Small intestine (tissue), 7 donors: ENCODE measurements around the gene STT3B. TPM values are rescaled to one million over a fixed set of nuclear protein-coding genes. Genes with fewer than 3 reads are reported as not detected.

Experiments
- DNase-seq, 2 donors: peaks; one replicate each; pipeline versions ENCODE4 v3.0.0 to v3.0.0-alpha.2; 2013
- FAIRE-seq: peaks from 2 replicates; lab custom pipeline; 2012; peaks lifted over from hg19 to GRCh38; lab: Jason Lieb, UNC
- H3K27ac ChIP-seq, 3 donors: one replicate each; pipeline ENCODE4 v1.5.1; 2013; ENCODE audit warnings: low read length in 2 of 3, mild to moderate bottlenecking in 2 of 3, control low read depth in 1 of 3, inconsistent platforms in 1 of 3, low read depth in 1 of 3, moderate library complexity in 1 of 3
- H3K27me3 ChIP-seq, 3 donors: one replicate each; pipeline ENCODE4 v1.6.1; 2013; ENCODE audit warnings: low read length in 3 of 3, inconsistent platforms in 1 of 3; ENCODE audit not compliant: control insufficient read depth in 3 of 3, insufficient read depth in 3 of 3
- H3K36me3 ChIP-seq, 3 donors: one replicate each; pipeline ENCODE4 v1.6.1; 2013; ENCODE audit warnings: low read length in 3 of 3, inconsistent platforms in 1 of 3, low read depth in 1 of 3, mild to moderate bottlenecking in 1 of 3, moderate library complexity in 1 of 3; ENCODE audit not compliant: control insufficient read depth in 3 of 3, insufficient read depth in 2 of 3
- H3K4me1 ChIP-seq, 3 donors: one replicate each; pipeline ENCODE4 v1.6.1; 2013; ENCODE audit warnings: low read length in 2 of 3, inconsistent platforms in 1 of 3, low read depth in 1 of 3, mild to moderate bottlenecking in 1 of 3, moderate library complexity in 1 of 3; ENCODE audit not compliant: control insufficient read depth in 3 of 3, insufficient read depth in 2 of 3
- H3K4me3 ChIP-seq, 3 donors: one replicate each; pipeline ENCODE4 v1.5.1; 2013; ENCODE audit warnings: low read length in 3 of 3, control low read depth in 1 of 3, inconsistent platforms in 1 of 3, low read depth in 1 of 3, mild to moderate bottlenecking in 1 of 3, moderate library complexity in 1 of 3
- H3K9me3 ChIP-seq, 2 donors: one replicate each; pipeline ENCODE4 v1.6.1; 2013; ENCODE audit warnings: low read depth in 1 of 2, low read length in 1 of 2; ENCODE audit not compliant: control insufficient read depth in 2 of 2, insufficient read depth in 1 of 2
- WGBS, 3 donors: extraction: QIAGEN DNeasy Blood & Tissue Kit; methylation state at CpG; one replicate each; pipeline ENCODE4 v1.1.7; 2013; 5-methylcytosine and 5-hydroxymethylcytosine counted together
- polyA plus RNA-seq, 4 donors: library from polyadenylated mRNA; stranded (reverse) in 3 of 4; unstranded in 1 of 4; fragments of 200-250 nt in 3 of 4; fragments of 120-200 nt in 1 of 4; gene quantifications; one replicate each; pipeline versions ENCODE4 v1.2.1 to v1.2.3, GENCODE V29; 2013
- donor health status: healthy with polysubstance abuse.
- donor health status: control.
- donor health status: control.
- donor health status: Bipolar disorder and iron deficiency.
- donor health status: healthy.

STT3B gene
- polyA plus RNA-seq, 4 donors: 22.2 to 139 (median 51.4) TPM

- H3K27ac ChIP-seq: no peak overlapping the region
- H3K4me3 ChIP-seq: no peak overlapping the region
- H3K4me1 ChIP-seq: peaks cover 0 to 6% (median 3%) of the 10 kb centered on the region in 3 donors
- WGBS, 3 donors: 52 to 65% (median 55%) methylated on average over 1 of the region's 1 CpG
- peaks cover 0 to 6% (median 0%) of the 10 kb centered on the region in 3 donors for H3K36me3 ChIP-seq
- no peaks in the 10 kb centered on the region for H3K27me3 ChIP-seq
- no peaks in the 10 kb centered on the region for H3K9me3 ChIP-seq
- DNase-seq (no peak), FAIRE-seq (no peak)
Observed at GRCh38 chr3:31546725-31547124, 14.0 kb downstream of the STT3B start.

- Histone ChIP-seq H3K4me3 (no peak overlapping the region), H3K27ac (peak overlapping the region in 1 of 3 donors; percentile 20), H3K27me3 (no peaks in the 10 kb centered on the region), H3K9me3 (peaks cover 0 to 3% of the 10 kb centered on the region in 2 donors), H3K36me3 (peaks cover 0 to 5% (median 0%) of the 10 kb centered on the region in 3 donors), H3K4me1 (peaks cover 0 to 3% (median 0%) of the 10 kb centered on the region in 3 donors)
- FAIRE-seq (peak; percentile 23), DNase-seq (peak; percentile 33 to 44)
- WGBS, 3 donors: 4 to 8% (median 5%) methylated on average over 2 of the region's 2 CpGs
Observed at GRCh38 chr3:31550452-31551251, 17.9 kb downstream of the STT3B start.

- FAIRE-seq (no peak), DNase-seq (no peak)
- Histone ChIP-seq H3K4me3 (no peak overlapping the region), H3K4me1 (peaks cover 0 to 3% (median 0%) of the 10 kb centered on the region in 3 donors), H3K27ac (no peak overlapping the region), H3K27me3 (no peaks in the 10 kb centered on the region), H3K9me3 (peaks cover 0 to 3% of the 10 kb centered on the region in 2 donors), H3K36me3 (peaks cover 0 to 5% (median 0%) of the 10 kb centered on the region in 3 donors)
- WGBS, 3 donors: 88 to 93% (median 90%) methylated on average over 2 of the region's 2 CpGs
Observed at GRCh38 chr3:31551646-31552045, 18.9 kb downstream of the STT3B start.

GRCh38 chr3:31552103-31552502, 19.4 kb downstream of the STT3B start:
- DNase-seq (no peak), FAIRE-seq (no peak)
- H3K4me3 ChIP-seq: no peak overlapping the region
- WGBS, 3 donors: 93 to 95% (median 93%) methylated on average over 1 of the region's 1 CpG
- peaks cover 0 to 5% (median 0%) of the 10 kb centered on the region in 3 donors for H3K36me3 ChIP-seq
- H3K27me3 ChIP-seq: no peaks in the 10 kb centered on the region
- peaks cover 0 to 3% (median 0%) of the 10 kb centered on the region in 3 donors for H3K4me1 ChIP-seq
- H3K9me3 ChIP-seq: peaks cover 0 to 3% of the 10 kb centered on the region in 2 donors
- H3K27ac ChIP-seq: no peak overlapping the region

- Histone ChIP-seq H3K36me3 (peaks cover 0 to 2% (median 0%) of the 10 kb centered on the region in 3 donors), H3K4me3 (no peak overlapping the region), H3K27me3 (no peaks in the 10 kb centered on the region), H3K4me1 (no peaks in the 10 kb centered on the region), H3K9me3 (peaks cover 0 to 3% of the 10 kb centered on the region in 2 donors), H3K27ac (no peak overlapping the region)
- WGBS, 3 donors: 96 to 98% (median 96%) methylated on average over 3 of the region's 3 CpGs
- FAIRE-seq (no peak), DNase-seq (no peak)
Observed at GRCh38 chr3:31553258-31553657, 20.5 kb downstream of the STT3B start.

- WGBS, 3 donors: 57 to 75% (median 69%) methylated on average over 1 of the region's 1 CpG
- H3K27me3 ChIP-seq: no peaks in the 10 kb centered on the region
Observed at GRCh38 chr3:31555204-31555603, 22.5 kb downstream of the STT3B start.

GRCh38 chr3:31559872-31560534, 27.3 kb downstream of the STT3B start:
- FAIRE-seq: no peak
- no peak overlapping the region for H3K27ac ChIP-seq
- 79 to 88% (median 80%) methylated on average over 2 of the region's 2 CpGs for WGBS, 3 donors
- no peak overlapping the region for H3K4me3 ChIP-seq
- H3K9me3 ChIP-seq: peaks cover 0 to 10% of the 10 kb centered on the region in 2 donors
- DNase-seq: no peak
- H3K27me3 ChIP-seq: no peaks in the 10 kb centered on the region
- H3K4me1 ChIP-seq: peaks cover 0 to 11% (median 3%) of the 10 kb centered on the region in 3 donors
- H3K36me3 ChIP-seq: peaks cover 0 to 5% (median 0%) of the 10 kb centered on the region in 3 donors

More at GRCh38 chr3:31555204-31555603, 22.5 kb downstream of the STT3B start:
- no peak for FAIRE-seq
- Histone ChIP-seq H3K9me3 (peaks cover 0 to 3% of the 10 kb centered on the region in 2 donors), H3K4me1 (no peaks in the 10 kb centered on the region), H3K27ac (no peak overlapping the region), H3K36me3 (peaks cover 0 to 2% (median 0%) of the 10 kb centered on the region in 3 donors), H3K4me3 (no peak overlapping the region)
- DNase-seq: no peak

- Histone ChIP-seq H3K27ac (no peak overlapping the region), H3K9me3 (peaks cover 0 to 10% of the 10 kb centered on the region in 2 donors), H3K4me1 (peaks cover 0 to 15% (median 3%) of the 10 kb centered on the region in 3 donors), H3K36me3 (peaks cover 0 to 5% (median 0%) of the 10 kb centered on the region in 3 donors), H3K27me3 (no peaks in the 10 kb centered on the region), H3K4me3 (no peak overlapping the region)
- 91 to 93% (median 92%) methylated on average over 5 of the region's 5 CpGs for WGBS, 3 donors
- DNase-seq (no peak), FAIRE-seq (no peak)
Observed at GRCh38 chr3:31561891-31562290, 29.2 kb downstream of the STT3B start.
